ENCODE results near the gene KCNN3. TPM values are rescaled to one million over a fixed set of nuclear protein-coding genes. Genes with fewer than 3 reads are reported as not detected.

The KCNN3 gene
- total and polyA plus RNA-seq, 2 of the 8 experiments (the other 6 are each of a cell fraction or from before 2014, with no cell fraction given), result 2.8 to 3.7 TPM

DNA sequence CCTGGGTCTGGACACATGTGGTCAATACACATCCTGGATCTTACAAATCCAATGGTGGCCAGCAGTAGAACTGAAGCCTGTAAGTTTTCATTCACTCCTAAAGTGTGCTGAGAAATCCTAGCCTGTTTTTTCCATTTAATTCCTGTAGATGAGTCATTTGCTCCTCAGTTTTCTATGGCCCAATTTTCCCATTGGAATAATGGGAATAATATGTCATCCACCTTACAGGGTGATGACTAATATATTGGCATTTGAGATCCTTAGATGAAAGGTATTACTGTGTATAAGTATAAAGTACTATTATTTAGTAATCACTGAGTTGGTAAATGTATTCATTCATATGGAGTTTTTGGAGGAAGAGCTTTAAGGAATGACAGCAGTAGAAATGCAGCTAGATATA is 172.4 kb downstream of the KCNN3 start (continued):
- TF ChIP-seq YY1 (IDR thresholded peaks at IDR 0.05; ENCODE audit: low read depth, low read length) (no peak), CEBPB (IDR thresholded peaks at IDR 0.05; ENCODE audit: low read depth, low read length) (no peak), RXRA (IDR thresholded peaks at IDR 0.05; ENCODE audit: insufficient read depth, low read depth, low read length) (no peak), RBBP5 (IDR thresholded peaks at IDR 0.05; ENCODE audit: borderline replicate concordance, low read depth, low read length) (no peak), BRCA1 (IDR thresholded peaks at IDR 0.05; ENCODE audit: low read depth, low read length) (no peak)
